SJSA1 (cell line): Measurements from ENCODE around the gene ETNPPL. TPM values are rescaled to one million over a fixed set of nuclear protein-coding genes. Genes with fewer than 3 reads are reported as not detected.
"Not testable (repeated sequence)": the region's sequence is repeated elsewhere in the genome, so short reads cannot be mapped to it uniquely, and the experiment has no call there.

Experiments used
- DNase-seq, 2 experiments: peaks; one replicate each; pipeline ENCODE4 v3.0.0-alpha.2; 2015 to 2020; ENCODE audit warnings: low spot score in 2 of 2, low read depth in 1 of 2
- H3K27ac ChIP-seq: fragments of 250-450 bp; sonication (Bioruptor Pico); 2 replicates; pipeline ENCODE4 v1.5.1; 2020; ENCODE audit warnings: mild to moderate bottlenecking, moderate library complexity
- H3K27me3 ChIP-seq: fragments of 250-450 bp; sonication (Bioruptor Pico); replicated peaks from 2 replicates; pipeline ENCODE4 v1.5.1; 2020; ENCODE audit warnings: mild to moderate bottlenecking, moderate library complexity
- H3K36me3 ChIP-seq: fragments of 250-450 bp; sonication (Bioruptor Pico); 2 replicates; pipeline ENCODE4 v1.5.1; 2020; ENCODE audit warnings: mild to moderate bottlenecking
- H3K4me1 ChIP-seq: fragments of 250-450 bp; sonication (Bioruptor Pico); replicated peaks from 2 replicates; pipeline ENCODE4 v1.6.1; 2021; ENCODE audit warnings: mild to moderate bottlenecking
- H3K4me3 ChIP-seq: fragments of 250-450 bp; sonication (Bioruptor Pico); 2 replicates; pipeline ENCODE4 v1.5.1; 2020; ENCODE audit warnings: mild to moderate bottlenecking
- H3K9me3 ChIP-seq: fragments of 250-450 bp; sonication (Bioruptor Pico); replicated peaks from 2 replicates; pipeline ENCODE4 v1.5.1; 2020; ENCODE audit warnings: mild to moderate bottlenecking
- total RNA-seq: library from RNA; depleted of rRNA; stranded (reverse); fragments of >200 nt; shearing (Covaris generic); gene quantifications from 2 replicates; pipeline ENCODE4 v1.2.3, GENCODE V29; 2014

The ETNPPL gene
- total RNA-seq, 1 experiment from 2014 or later: not detected

DNA sequence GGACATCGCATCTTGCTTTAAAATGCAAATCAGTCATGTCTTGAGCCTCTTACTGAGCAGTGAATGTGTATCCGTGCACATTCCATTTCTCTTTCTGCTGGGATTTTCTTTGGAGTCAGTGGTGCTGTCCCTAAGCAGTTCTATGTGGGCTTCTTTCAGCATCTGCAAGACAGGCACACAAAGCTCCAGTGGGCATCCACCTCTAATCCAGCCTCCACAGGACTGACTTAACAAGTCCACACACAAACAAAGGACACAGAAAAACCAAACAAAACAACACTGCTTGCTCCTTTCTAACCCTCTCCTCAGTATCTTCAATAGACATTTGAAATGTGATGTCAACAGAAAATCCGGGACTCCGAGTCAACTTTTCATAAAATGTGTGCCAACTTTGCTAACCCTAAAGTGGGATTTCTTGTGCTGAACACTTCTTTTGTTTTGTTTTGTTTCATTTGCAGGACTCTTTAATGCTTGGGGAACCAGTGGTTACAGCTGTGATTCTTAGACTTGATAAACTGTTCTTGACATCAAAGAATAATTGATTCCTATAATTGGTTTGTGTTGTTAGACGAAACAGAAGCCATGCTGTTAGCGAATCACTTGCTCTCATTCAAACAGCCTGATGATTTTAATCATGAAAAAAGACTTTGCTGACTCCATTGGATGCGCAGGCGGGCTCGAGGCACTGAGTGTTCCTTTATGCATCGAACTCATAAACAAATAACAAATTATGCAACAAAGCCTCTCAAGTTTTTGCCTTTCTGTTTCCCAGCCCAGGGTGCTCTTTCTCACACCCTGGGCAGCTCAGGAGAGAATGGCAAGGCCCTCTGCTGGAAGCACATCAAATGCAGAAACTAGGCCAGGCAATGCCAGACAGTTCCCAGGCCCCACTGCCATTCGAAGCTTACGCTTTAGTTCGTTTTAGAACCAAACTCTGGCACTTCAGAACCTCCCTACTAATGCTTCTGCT lies 20.1 kb downstream of the ETNPPL start:
- Histone ChIP-seq H3K27ac (no peak overlapping the region), H3K27me3 (no peaks in the 10 kb centered on the region), H3K9me3 (no peaks in the 10 kb centered on the region), H3K36me3 (no peaks in the 10 kb centered on the region), H3K4me1 (no peaks in the 10 kb centered on the region), H3K4me3 (no peak overlapping the region)
- DNase-seq: no peak

DNA sequence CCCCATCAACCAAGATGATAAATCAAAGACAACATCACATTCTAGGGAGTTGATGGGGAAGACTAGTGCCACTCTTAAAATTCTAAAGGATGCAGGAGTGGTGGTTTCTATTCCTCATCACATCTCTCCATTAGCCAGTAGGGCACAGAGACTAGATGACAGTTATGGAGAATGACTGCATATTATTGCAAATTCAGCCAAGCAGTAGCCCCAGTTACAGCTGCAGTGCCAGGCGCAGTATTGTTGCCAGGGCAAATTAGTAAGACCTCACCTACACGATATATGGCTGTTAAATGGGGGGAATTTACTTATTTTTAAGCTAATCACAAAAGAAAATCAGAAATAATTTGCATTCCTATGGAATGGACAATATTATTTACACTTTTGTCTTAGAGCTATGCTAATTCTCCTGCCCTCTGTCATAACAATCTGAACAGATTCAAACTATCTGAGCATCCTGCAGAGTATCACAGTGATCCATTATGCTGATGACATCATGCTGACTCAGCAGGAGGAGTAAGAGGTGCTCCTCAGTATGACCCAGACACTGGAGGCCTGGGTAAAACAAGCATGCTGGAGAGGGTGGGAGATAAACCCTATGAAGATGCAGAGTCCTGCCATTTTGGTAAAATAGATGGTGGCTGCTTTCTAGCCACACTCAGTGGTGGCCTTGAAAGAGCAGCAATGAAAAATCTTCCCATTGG lies 24.7 kb downstream of the ETNPPL start:
- DNase-seq: no peak
- no peaks in the 10 kb centered on the region for H3K4me1 ChIP-seq
- H3K27me3 ChIP-seq: no peaks in the 10 kb centered on the region
- no peak overlapping the region for H3K4me3 ChIP-seq
- H3K9me3 ChIP-seq: no peaks in the 10 kb centered on the region
- no peak overlapping the region for H3K27ac ChIP-seq
- no peaks in the 10 kb centered on the region for H3K36me3 ChIP-seq

DNA sequence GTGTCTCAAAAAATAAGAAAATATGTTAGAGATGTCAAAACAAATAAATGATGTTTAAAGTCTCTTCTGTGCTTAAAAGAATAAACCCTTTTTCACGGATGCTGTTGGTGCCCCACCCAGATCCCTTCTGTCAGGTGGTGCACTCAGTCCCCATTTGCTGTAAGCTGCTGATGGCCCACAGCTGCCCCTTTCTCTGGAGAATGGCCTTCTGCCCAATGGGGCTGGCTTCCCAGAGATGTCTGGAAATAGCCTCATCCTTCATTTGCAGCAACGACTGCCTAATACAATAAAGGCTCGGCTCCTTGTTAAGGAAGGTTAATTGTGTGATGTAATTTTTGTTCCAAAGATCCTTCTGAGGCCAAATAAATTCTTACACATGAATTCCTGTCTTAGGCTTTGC lies 31.8 kb downstream of the ETNPPL start:
- DNase-seq: no peak
- no peaks in the 10 kb centered on the region for H3K9me3 ChIP-seq
- no peaks in the 10 kb centered on the region for H3K36me3 ChIP-seq
- no peaks in the 10 kb centered on the region for H3K27me3 ChIP-seq
- no peaks in the 10 kb centered on the region for H3K4me1 ChIP-seq
- H3K27ac ChIP-seq: no peak overlapping the region
- H3K4me3 ChIP-seq: no peak overlapping the region

DNA sequence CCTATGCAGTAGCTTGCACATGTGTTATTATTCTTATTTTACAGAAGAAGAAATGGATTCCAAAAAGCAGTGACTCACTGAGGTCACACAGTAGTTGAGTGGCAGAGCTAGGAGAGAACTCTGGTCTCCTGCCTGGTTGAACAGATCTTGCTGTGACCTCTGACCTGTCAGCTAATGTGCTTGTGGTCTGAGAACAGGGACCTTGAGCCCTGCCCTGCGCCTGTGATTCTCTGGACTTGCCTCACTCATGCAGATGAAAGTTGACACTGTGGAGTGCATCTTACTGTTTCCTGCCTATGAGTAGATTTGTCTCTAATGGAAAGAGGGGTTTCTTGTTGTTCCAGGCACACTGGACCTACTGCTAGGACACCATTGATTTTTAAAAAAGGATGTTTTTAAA lies 32.3 kb downstream of the ETNPPL start:
- Histone ChIP-seq H3K36me3 (no peaks in the 10 kb centered on the region), H3K27ac (no peak overlapping the region), H3K4me3 (no peak overlapping the region), H3K4me1 (no peaks in the 10 kb centered on the region), H3K9me3 (no peaks in the 10 kb centered on the region), H3K27me3 (no peaks in the 10 kb centered on the region)
- no peak for DNase-seq

DNA sequence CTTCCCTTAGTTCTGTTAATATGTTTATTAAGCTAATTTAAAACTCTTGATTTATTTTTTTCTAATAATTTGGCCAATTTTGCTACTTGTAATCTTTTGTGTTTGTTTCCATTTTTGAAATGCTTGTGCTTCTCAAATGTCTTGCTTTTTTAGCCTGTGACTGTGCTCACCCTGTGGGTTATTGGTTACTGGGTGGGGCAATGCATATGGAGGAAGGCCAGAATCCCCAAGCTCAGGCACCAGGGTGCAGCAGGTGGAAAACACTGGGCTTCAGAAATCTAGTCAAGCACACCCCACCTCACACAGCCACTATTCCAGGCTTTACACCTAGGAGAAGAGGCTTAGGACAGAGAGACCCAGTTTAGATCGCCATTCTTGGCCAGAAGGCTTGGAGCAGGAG lies 33.1 kb downstream of the ETNPPL start:
- Histone ChIP-seq H3K36me3 (no peaks in the 10 kb centered on the region), H3K9me3 (no peaks in the 10 kb centered on the region)
- DNase-seq: no peak

DNA sequence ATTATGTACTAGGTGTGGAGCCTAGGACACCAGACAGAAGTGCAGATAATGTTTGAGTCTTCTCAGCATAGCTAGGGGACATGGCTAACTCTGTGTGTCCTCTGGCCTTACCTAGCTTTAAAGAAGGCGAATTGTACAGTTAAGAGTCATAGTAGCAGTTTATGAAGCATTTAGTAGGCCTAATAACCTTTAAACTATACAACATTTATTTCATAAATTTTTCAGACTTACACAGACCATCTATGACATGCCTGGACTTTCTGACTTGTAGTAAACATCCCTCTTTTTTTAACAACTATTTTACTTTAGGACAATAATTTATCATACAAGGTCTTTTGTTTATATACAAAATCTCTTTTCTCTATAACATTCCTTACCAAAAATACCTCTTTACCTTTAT lies 37.4 kb downstream of the ETNPPL start:
- H3K9me3 ChIP-seq: no peaks in the 10 kb centered on the region
- H3K4me3 ChIP-seq: no peak overlapping the region
- no peaks in the 10 kb centered on the region for H3K36me3 ChIP-seq
- no peak overlapping the region for H3K27ac ChIP-seq
- peaks cover 7% of the 10 kb centered on the region; the same call in 1 of the 2 replicates for H3K4me1 ChIP-seq
- H3K27me3 ChIP-seq: no peaks in the 10 kb centered on the region
- DNase-seq: no peak

More for the DNA sequence above, 33.1 kb downstream of the ETNPPL start:
- no peak overlapping the region for H3K4me3 ChIP-seq
- no peaks in the 10 kb centered on the region for H3K27me3 ChIP-seq
- no peak overlapping the region for H3K27ac ChIP-seq
- H3K4me1 ChIP-seq: no peaks in the 10 kb centered on the region

GRCh38 chr4:108717386-108717785 lies 45.5 kb downstream of the ETNPPL start:
- no peak overlapping the region for H3K4me3 ChIP-seq
- no peaks in the 10 kb centered on the region for H3K27me3 ChIP-seq
- peaks cover 24% of the 10 kb centered on the region for H3K4me1 ChIP-seq
- no peaks in the 10 kb centered on the region for H3K9me3 ChIP-seq
- H3K36me3 ChIP-seq: no peaks in the 10 kb centered on the region
- H3K27ac ChIP-seq: no peak overlapping the region
- no peak for DNase-seq

DNA sequence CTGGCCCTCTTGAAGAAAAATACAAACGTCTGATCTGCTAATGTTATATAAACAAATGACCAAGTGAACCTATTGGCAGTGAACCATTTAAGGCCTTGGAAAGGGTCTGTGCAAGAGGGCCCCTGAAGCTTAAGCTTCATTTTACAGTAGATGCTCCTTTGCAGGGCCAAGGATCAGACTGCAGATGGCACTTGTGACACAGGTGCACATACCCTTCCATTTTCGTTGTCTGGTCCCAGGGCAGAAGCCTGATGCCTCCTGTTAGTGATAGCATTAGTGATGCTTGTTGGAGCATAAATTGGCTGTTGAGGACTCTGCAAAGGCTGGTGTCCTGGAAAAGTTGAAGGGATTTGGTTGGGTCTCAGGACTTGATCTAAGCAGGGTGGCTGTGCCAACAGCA lies 46.5 kb downstream of the ETNPPL start:
- H3K4me1 ChIP-seq: peaks cover 21% of the 10 kb centered on the region
- H3K36me3 ChIP-seq: no peaks in the 10 kb centered on the region

GRCh38 chr4:108714880-108715279 lies 48.0 kb downstream of the ETNPPL start:
- H3K9me3 ChIP-seq: no peaks in the 10 kb centered on the region
- H3K27me3 ChIP-seq: no peaks in the 10 kb centered on the region
- H3K27ac ChIP-seq: no peak overlapping the region
- no peak for DNase-seq
- no peak overlapping the region for H3K4me3 ChIP-seq
- H3K4me1 ChIP-seq: peaks cover 16% of the 10 kb centered on the region
- no peaks in the 10 kb centered on the region for H3K36me3 ChIP-seq

More for the DNA sequence above, 46.5 kb downstream of the ETNPPL start:
- no peak overlapping the region for H3K27ac ChIP-seq
- no peak overlapping the region for H3K4me3 ChIP-seq
- no peaks in the 10 kb centered on the region for H3K27me3 ChIP-seq
- H3K9me3 ChIP-seq: no peaks in the 10 kb centered on the region
- no peak for DNase-seq

DNA sequence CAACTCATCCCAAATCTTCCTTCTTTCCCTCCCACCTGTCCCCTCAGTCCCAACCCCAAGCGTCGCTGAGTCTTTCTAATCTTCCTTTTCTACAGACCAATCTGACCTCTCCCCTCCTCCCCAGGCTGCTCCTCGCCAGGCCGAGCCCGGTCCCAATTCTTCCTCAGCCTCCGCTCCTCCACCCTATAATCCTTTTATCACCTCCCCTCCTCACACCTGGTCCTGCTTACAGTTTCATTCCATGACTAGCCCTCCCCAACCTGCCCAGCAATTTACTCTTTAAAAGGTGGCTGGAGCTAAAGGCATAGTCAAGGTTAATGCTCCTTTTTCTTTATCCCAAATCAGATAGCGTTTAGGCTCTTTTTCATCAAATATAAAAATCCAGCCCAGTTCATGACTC lies 52.3 kb downstream of the ETNPPL start:
- H3K4me3 ChIP-seq, DNase-seq, H3K36me3 ChIP-seq, H3K9me3 ChIP-seq, H3K4me1 ChIP-seq, H3K27ac ChIP-seq, H3K27me3 ChIP-seq: not testable (repeated sequence)

- Histone ChIP-seq H3K9me3 (no peaks in the 10 kb centered on the region; the same call in 1 of the 2 replicates), H3K27me3 (no peaks in the 10 kb centered on the region), H3K4me3 (no peak overlapping the region), H3K36me3 (no peaks in the 10 kb centered on the region), H3K4me1 (no peaks in the 10 kb centered on the region), H3K27ac (no peak overlapping the region)
- no peak for DNase-seq
Measured at GRCh38 chr4:108709722-108710121, 53.1 kb downstream of the ETNPPL start.

DNA sequence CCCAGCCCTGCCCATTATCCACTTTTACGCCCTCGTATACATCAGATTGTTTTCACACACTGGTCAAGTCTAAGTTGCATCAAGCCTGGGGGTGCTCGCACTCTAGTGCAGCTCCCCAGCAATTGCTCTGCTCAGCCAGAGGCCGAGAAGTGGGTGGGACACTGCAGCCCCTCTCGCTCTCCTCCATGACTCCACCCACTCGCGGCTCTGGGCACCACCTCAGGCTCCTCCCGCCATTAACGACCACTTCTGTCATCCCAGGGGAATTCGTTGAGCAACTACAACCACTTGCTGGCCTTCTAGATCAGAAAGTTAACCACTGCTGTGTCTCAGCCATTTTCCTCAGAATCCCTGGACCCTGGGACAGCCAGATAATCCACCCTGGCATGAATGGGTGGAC lies 53.6 kb downstream of the ETNPPL start:
- no peak for DNase-seq
- H3K27me3 ChIP-seq: no peaks in the 10 kb centered on the region

GRCh38 chr4:108706289-108706688 lies 56.6 kb downstream of the ETNPPL start:
- Histone ChIP-seq H3K4me3 (no peak overlapping the region), H3K9me3 (no peaks in the 10 kb centered on the region; the same call in 1 of the 2 replicates), H3K4me1 (peaks cover 20% of the 10 kb centered on the region), H3K27ac (no peak overlapping the region), H3K36me3 (no peaks in the 10 kb centered on the region), H3K27me3 (no peaks in the 10 kb centered on the region)
- no peak for DNase-seq

More for the DNA sequence above, 53.6 kb downstream of the ETNPPL start:
- no peak overlapping the region for H3K27ac ChIP-seq
- H3K4me3 ChIP-seq: no peak overlapping the region
- H3K36me3 ChIP-seq: no peaks in the 10 kb centered on the region
- H3K9me3 ChIP-seq: no peaks in the 10 kb centered on the region; the same call in 1 of the 2 replicates
- H3K4me1 ChIP-seq: no peaks in the 10 kb centered on the region

- H3K36me3 ChIP-seq: no peaks in the 10 kb centered on the region
- H3K4me1 ChIP-seq: peaks cover 25% of the 10 kb centered on the region
- no peak for DNase-seq
- H3K27me3 ChIP-seq: no peaks in the 10 kb centered on the region
- H3K27ac ChIP-seq: no peak overlapping the region
- H3K9me3 ChIP-seq: no peaks in the 10 kb centered on the region; the same call in 1 of the 2 replicates
- H3K4me3 ChIP-seq: no peak overlapping the region
Measured at GRCh38 chr4:108703966-108704365, 58.9 kb downstream of the ETNPPL start.
